ENCODE measurements around the gene SCN4A.

Gene SCN4A

DNA sequence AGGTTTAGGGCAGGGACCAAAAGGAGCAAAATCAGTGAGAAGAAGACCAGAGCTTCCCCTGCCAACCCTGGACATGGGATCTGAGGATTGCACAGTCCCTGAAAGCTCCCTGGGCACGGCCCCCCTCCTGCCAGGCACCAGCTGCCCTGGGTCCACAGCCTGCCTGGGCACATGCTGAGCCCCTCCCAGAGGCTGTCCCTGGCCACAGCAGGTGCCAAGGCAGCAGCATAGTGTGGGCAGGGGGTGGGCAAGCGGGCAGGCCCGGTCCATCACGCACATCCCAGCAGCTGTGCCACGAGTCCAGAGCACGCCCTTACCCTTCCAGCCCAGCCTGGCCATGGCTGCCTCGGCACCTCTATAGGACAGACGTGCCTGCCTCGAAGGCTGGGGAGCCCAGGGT is 12.7 kb downstream of the SCN4A start:
- no peak for FAIRE-seq
- TF ChIP-seq TAF1 (IDR thresholded peaks at IDR 0.05; ENCODE audit: borderline replicate concordance, low read depth, low read length): no peak
- no peak for TF ChIP-seq POLR2A (IDR thresholded peaks at IDR 0.05; ENCODE audit: low read depth, low read length)
- no peak for TF ChIP-seq POLR2AphosphoS5 (IDR thresholded peaks at IDR 0.05; ENCODE audit: low read depth, low read length)
- DNase-seq (ENCODE audit: insufficient read length): no peak

- no peak for TF ChIP-seq TAF1 (IDR thresholded peaks at IDR 0.05; ENCODE audit: borderline replicate concordance, low read depth, low read length)
- TF ChIP-seq POLR2AphosphoS5 (IDR thresholded peaks at IDR 0.05; ENCODE audit: low read depth, low read length): no peak
- FAIRE-seq (no peak), DNase-seq (ENCODE audit: insufficient read length) (no peak)
Observed at GRCh38 chr17:63956296-63956920, 16.3 kb downstream of the SCN4A start.

DNA sequence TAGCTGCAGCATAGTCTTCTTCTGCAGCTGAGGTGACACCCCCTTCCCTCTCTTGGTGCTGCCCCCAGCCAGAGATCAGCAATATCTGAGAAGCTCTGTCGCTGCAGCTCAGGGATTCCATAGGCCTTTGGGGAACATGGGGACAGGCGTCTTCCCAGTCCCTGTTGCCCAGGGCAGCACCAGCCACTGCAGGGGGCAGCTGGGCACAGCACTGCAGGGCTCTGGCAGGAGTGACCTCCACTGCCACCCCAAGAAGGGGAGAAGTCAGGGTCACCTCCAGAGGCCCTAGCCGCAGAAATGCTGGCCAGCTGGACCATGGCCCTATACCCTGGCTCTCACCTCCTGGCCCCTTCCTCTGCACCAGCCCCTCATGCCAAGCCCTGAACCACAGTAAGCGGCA is 16.9 kb downstream of the SCN4A start:
- FAIRE-seq: no peak
- TF ChIP-seq POLR2AphosphoS5 (IDR thresholded peaks at IDR 0.05; ENCODE audit: low read depth, low read length) (no peak), TAF1 (IDR thresholded peaks at IDR 0.05; ENCODE audit: borderline replicate concordance, low read depth, low read length) (no peak), POLR2A (IDR thresholded peaks at IDR 0.05; ENCODE audit: low read depth, low read length) (no peak)

DNA sequence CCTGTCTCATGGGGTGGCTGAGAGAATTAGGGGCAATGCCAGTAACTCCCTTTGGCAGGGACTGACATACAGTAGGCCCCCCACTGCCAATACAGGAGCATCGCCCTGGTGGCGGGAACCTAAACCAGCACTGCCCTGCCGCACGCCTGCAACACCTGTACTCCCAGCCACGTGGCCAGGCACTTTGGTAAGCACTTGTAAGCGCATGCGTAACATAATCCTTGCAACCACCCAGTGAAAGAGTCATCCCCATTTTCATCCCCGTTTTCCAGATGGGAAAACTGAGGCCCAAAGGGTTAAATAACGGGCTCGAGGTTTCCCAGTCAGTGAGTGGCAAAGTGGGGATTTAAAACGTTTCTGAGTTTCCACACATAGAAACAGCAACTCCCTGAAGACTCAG is 17.5 kb downstream of the SCN4A start:
- DNase-seq (ENCODE audit: insufficient read length): no peak
- TF ChIP-seq TAF1 (IDR thresholded peaks at IDR 0.05; ENCODE audit: borderline replicate concordance, low read depth, low read length) (no peak), POLR2AphosphoS5 (IDR thresholded peaks at IDR 0.05; ENCODE audit: low read depth, low read length) (no peak), POLR2A (IDR thresholded peaks at IDR 0.05; ENCODE audit: low read depth, low read length) (no peak)
- FAIRE-seq: no peak

More for the DNA sequence above, 16.9 kb downstream of the SCN4A start:
- DNase-seq (ENCODE audit: insufficient read length): no peak

DNA sequence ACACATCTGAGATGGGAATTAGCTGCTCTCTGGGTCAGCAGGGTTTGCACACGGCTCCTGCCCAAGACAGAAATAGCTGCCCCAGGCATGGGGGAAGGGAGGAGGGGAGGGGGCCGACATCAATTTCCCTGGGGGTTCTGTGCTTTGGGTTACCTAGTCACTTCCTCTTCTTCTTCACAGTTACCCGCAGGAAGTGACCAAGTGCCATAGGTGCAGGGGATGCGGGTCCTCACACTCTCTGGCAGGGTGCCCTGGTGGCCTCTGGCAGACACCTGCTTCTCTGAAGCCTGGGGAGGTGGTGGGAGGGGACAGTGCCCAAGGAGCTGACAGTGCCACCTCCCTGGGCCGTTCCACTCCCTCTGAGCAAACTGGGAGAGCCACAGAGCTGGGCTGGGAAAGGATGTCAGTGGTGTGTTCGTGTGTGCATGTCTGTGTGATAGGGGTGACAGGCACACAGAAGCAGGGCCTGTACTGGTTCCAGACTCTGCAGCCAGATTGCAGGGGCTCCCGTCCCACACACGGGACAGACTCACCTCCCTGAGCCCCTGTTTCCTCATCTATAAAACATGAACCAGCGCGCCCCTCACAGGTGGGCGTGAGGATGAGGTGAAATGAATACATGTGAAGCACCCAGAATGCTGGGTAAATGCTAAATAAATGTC is 18.2 kb downstream of the SCN4A start:
- FAIRE-seq (no peak), DNase-seq (ENCODE audit: insufficient read length) (peak; percentile 44)

DNA sequence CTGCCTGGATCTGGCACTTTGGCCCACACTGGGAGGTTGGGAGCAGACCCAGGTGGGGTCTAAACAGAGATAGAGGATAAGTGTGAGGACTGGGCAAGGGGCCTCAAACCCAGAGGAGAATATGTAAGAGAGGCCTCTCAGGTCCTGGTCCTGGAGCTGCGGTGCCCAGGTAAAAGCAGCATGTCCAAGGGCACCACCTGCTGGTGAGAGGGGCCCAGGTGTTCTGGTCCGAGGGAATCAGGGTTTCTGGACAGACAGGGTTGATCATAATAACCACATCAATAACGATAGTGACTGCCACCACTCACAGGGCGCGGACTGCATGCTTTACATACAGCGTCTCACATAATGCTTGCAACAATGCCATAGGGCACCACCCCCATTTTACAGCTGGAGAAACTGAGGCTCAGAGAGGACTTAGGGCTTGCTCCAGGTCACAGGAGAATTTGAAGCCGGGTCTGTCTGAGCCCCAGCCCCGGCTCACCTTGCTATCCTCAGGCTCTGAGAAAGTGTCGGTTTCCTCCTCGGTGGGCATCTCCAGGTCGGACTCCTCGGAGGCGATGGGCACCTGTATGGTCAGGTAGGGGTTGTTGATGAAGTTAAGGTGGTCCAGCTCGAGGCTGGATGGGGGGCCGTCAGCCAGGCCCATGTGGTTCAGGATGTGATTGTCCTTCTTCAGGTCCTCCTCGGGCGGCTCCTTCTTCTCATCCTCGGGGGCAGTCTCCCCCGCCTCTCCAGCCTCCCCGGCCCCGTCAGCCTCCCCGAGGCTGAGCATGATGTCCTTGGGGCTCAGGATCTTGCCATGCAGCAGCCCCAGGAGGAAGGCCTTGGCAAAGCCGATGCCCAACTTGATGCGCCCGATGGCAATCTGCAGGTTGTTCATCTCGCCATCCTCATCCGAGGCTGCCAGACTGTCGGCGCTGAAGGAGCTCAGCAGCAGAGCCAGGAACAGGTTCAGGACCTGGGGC is 21.5 kb downstream of the SCN4A start:
- FAIRE-seq (peak; percentile 77), DNase-seq (ENCODE audit: insufficient read length) (peak; percentile 66)
- TF ChIP-seq TAF1 (IDR thresholded peaks at IDR 0.05; ENCODE audit: borderline replicate concordance, low read depth, low read length): no peak
- no peak for TF ChIP-seq POLR2A (IDR thresholded peaks at IDR 0.05; ENCODE audit: low read depth, low read length)
- TF ChIP-seq POLR2AphosphoS5 (IDR thresholded peaks at IDR 0.05; ENCODE audit: low read depth, low read length): no peak

More for the DNA sequence above, 18.2 kb downstream of the SCN4A start:
- TF ChIP-seq POLR2A (IDR thresholded peaks at IDR 0.05; ENCODE audit: low read depth, low read length): no peak
- TF ChIP-seq TAF1 (IDR thresholded peaks at IDR 0.05; ENCODE audit: borderline replicate concordance, low read depth, low read length): no peak
- no peak for TF ChIP-seq POLR2AphosphoS5 (IDR thresholded peaks at IDR 0.05; ENCODE audit: low read depth, low read length)

- no peak for FAIRE-seq
Observed at GRCh38 chr17:63949576-63950250, 23.0 kb downstream of the SCN4A start.

DNA sequence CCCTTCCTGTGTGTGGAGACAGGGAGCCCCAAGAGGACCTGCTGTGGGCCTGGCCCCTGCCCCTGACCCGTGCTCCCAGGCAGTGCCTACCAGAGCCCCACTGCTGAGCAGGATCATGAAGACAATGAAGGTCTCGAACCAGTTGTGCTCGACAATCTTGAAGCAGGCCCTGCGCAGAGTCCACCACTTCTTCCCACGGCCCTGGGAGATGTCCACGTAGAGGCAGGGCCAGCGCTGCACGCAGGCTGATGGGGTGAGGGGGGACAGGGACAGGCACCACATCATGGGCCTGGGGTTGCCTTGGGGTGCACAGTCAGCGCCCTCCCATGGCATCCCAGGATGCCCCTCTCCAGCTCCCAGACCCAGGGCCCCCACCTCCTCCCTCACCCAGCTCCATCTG is 24.2 kb downstream of the SCN4A start:
- FAIRE-seq (no peak), DNase-seq (ENCODE audit: insufficient read length) (no peak)
- TF ChIP-seq POLR2A (IDR thresholded peaks at IDR 0.05; ENCODE audit: low read depth, low read length) (no peak), TAF1 (IDR thresholded peaks at IDR 0.05; ENCODE audit: borderline replicate concordance, low read depth, low read length) (no peak), POLR2AphosphoS5 (IDR thresholded peaks at IDR 0.05; ENCODE audit: low read depth, low read length) (no peak)

More at GRCh38 chr17:63949576-63950250, 23.0 kb downstream of the SCN4A start:
- DNase-seq (ENCODE audit: insufficient read length): no peak
- TF ChIP-seq POLR2AphosphoS5 (IDR thresholded peaks at IDR 0.05; ENCODE audit: low read depth, low read length) (no peak), POLR2A (IDR thresholded peaks at IDR 0.05; ENCODE audit: low read depth, low read length) (no peak), TAF1 (IDR thresholded peaks at IDR 0.05; ENCODE audit: borderline replicate concordance, low read depth, low read length) (no peak)

DNA sequence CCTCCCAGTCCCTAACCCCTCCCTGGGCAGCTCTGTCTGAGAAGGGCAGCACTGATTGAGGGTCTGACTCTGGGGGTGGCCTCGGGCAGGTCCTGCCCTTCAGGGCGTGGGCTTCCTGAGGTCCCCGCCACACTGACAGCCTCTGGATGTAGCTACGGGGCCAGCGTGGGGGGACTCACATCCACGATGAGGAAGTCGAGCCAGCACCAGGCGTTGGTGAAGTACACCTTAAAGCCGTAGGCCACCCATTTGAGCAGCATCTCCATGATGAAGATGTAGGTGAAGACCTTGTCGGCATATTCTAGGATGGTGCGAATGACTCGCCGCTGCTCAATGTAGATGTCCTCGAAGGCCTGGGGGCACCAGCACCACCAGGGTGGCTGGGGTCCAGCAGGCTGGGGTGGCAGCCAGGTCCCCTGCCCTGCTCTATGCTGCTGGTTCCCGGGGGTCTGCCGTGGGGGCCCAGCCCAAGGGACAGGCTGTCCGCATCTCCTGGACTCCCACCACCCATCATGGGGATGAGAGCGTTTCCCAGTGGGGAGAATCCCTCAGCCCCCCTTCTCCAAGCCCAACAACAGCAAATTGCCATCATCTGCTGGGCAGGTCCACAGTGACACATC is 24.9 kb downstream of the SCN4A start:
- DNase-seq (ENCODE audit: insufficient read length) (no peak), FAIRE-seq (no peak)
- TF ChIP-seq POLR2AphosphoS5 (IDR thresholded peaks at IDR 0.05; ENCODE audit: low read depth, low read length): no peak
- no peak for TF ChIP-seq POLR2A (IDR thresholded peaks at IDR 0.05; ENCODE audit: low read depth, low read length)
- TF ChIP-seq TAF1 (IDR thresholded peaks at IDR 0.05; ENCODE audit: borderline replicate concordance, low read depth, low read length): no peak

- peak; percentile 98 for FAIRE-seq
- DNase-seq (ENCODE audit: insufficient read length): peak; percentile 96
- TF ChIP-seq POLR2A (IDR thresholded peaks at IDR 0.05; ENCODE audit: low read depth, low read length) (no peak), POLR2AphosphoS5 (IDR thresholded peaks at IDR 0.05; ENCODE audit: low read depth, low read length) (no peak), TAF1 (IDR thresholded peaks at IDR 0.05; ENCODE audit: borderline replicate concordance, low read depth, low read length) (no peak)
Observed at GRCh38 chr17:63946440-63947363, 26.0 kb downstream of the SCN4A start.
